Activated CD4-positive, alpha-beta T cell treated with anti-CD3 and anti-CD28 coated beads for 1 hour (primary cell): Measurements from ENCODE around the gene NFIX.
A peak's percentile ranks its signal among the peaks of the same experiment; 100 is the strongest.

Source experiments
- DNase-seq: peaks from one replicate; pipeline ENCODE4 v3.0.0-alpha.2; 2020

The NFIX gene

DNA sequence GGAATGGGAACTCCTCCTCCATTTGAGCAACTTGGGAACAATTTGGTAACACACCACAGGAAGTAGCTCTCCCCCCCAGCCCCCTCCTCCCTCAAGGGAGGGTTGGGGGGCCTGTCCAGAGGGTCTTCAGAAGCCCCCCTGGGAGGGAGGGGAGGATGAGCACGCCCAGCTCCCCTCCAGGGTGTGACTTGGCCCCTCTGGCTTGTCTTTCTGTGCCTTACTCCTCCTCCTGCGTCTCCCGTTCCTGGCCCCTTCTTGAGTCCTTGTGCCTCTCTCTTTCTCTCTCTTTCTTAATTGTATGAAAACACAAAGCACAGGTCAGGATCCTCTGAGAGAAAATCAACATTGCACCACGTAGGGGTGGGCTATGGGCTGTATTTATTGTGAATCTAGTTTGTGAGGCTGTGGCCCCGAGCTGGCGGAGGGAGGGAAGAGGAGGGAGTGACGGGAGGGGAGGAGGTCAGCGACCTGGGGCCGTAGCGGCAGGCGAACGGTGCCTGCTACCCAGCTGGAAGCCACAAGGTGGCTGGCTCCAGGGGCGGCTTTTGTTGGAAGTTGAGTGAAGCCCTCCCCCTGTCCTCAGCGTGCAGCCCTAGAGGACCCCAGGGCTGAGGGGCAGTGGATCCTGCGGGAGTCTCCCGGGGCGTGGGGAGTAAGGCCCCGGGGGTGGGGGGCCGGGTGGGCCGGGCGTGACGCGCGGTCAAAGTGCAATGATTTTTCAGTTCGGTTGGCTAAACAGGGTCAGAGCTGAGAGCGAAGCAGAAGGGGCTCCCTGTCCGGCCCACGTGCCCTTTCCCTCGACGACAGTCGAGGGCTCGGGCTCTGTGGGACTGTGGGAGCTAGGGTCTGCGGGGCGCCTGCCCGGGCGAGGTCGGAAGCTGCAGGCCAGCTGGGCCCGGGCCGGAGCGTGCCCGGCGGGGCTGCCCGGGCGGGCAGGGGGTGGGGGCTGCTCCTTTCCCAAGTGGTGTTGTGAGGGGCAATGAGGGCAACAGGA is 101.0 kb downstream of the NFIX start:
- no peak for DNase-seq

DNA sequence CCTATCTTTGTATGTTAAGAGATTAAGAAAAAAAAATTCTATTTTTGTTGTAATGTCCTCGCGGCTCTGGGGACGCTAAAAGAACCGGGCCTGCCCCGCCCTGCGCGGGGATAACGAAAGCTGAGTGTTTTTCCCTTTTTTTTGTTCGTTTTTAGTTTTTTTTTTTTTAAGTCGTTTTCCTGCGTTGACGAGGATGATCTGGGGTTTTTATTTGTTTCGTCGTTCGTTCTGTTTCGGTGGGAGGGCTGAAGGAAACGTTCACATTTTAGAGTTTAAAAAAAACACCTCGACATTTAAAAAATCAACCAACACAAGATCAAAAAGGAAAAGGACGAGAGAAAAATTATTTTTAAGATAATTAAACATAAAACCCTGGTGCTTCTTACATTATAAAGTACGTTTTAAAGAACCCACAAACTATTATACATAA is 101.8 kb downstream of the NFIX start:
- DNase-seq, result no peak

DNA sequence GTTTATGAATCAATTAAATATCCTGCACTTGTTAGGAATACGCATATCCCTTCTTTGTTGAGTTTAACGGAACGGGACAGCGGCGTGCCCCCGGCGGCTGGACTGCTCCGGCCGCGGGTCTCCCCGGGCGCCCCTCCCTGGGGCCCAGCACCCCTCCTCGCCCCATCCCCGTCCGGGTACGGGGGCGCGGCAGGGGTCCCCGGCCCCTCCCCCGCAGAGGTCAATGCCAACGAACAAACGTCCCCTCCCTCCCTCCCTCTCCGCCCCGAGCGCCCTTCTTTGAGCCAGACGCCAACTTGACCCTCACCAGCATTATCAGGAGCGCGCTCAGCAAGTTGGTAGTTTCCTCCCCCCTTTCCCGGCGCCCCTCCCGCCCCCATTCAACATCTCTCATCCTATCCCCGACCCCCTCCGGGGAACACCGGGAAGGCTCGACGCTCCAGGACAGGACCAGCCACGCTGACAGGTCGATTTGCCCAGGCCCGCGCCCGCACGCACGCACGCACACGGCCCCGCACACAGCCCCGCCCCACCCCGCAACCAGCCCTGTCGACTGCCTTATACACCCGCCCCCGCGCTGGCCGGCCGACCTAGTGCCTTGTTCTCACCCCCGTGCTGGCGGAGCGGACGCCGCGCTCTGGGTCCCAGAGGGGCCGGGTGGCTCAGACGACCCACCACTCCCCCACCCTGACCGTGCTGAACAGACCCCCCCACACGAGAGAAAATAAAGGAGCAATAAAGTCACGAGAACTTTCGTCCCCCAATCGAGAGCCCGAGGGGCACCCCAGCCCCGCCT is 102.4 kb downstream of the NFIX start:
- DNase-seq, result no peak

DNA sequence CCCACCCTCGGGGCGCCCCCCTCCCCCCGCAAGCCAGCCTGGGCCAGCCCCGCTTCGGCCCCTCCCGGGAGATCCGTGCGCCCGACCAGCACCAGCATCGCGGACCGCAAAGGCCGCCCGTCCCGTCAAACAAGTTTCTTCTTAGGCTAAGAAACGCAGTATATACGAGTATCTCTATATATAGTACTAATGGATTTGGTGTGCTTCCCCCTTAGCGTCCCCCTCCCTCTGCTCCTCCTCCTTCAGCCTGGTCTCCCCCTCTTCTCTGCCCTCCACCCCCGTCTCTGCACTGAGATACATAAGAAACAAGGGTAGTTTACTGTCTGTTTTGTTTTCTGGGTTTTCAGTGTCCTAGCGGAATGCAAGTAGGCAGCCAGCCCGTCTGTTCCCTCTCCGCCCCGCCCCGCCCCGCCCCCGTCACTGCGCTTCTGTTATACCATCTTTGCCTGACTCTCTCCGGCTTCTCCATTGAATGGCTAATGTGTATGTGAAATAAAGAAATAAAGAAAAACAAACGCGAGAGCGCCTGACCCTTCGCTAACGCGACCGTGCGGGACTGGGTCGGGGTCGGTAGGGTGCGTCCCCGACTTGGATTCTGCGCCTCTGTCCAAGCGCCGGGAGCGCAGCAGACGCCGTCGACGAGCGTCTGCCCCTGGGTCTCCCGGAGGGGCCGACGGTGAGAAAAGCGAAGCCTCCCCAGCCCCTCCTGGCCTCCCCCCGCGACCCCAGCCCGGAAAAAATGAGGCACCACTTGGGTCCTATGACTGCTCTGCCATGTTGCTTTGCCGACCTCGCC is 103.2 kb downstream of the NFIX start:
- no peak for DNase-seq

DNA sequence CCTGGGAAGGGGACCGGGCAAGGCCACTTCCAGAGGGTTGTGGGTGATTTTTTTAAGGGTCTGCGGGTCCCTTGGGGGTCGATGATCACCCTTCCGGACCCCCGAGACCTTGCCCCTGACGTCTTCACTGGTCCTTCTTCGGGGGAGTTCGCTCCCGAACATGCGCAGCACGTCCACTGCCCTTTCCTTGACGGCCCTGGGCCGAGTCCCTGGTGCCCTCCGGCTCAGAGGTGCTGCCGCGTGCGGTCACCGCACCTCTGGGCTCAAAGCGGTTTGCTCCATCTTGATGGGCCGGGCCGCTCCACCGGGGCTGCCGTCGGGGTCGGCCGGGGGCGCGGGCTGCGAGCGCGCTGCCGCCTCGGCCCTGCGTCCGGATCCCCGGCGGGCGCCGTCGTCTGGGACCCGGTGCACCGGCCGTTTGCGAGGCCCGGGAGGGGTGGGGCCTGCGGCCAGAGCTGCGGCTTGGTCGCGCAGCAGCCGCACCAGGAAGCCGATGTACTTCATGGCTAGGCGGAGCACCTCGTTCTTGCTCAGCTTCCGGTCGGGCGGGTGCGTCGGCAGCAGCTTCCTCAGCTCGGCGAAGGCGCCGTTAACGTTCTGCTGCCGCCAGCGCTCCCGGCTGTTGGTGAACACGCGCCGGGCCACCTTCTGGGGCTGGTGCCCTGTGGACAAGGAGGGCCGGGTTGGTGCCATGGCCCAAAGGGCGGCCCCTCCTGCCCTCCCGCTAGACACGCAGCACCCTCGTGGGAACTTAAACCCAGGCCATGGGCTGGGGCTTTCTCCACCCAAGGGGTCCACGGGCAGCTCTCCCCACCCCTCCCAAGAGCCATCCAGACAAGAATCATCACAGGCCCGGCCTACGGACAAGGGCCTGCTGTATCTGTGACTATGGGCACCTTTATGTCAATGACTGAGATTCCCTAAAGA is 104.1 kb downstream of the NFIX start:
- DNase-seq, result peak; percentile 66

DNA sequence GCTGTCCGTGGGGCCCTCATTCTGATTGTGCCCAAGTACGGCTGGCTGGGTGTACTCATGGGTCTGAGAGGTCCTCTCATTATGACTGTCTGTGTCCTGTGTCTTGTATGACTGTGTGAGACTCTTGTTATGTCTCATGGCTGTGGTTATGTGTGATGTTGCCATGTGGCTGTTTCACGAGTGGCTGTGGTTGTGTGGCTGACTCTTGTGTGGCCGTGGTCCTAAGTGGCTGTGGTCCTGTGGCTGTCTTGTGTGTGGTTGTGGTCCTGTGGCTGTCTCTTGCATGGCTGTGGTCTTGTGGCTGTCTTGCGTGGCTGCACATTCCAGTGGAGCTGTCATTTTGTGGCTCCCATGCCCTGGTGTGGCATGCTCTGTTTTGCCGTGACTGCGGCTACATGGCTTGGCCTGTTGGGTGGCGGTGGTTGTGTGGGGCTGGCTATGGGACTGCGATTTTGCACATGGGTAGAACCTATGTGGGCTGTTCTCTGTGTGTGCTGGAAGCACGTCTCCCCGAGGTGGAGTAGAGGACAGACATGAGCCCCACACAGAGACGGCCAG is 104.8 kb downstream of the NFIX start:
- DNase-seq, result peak; percentile 35

DNA sequence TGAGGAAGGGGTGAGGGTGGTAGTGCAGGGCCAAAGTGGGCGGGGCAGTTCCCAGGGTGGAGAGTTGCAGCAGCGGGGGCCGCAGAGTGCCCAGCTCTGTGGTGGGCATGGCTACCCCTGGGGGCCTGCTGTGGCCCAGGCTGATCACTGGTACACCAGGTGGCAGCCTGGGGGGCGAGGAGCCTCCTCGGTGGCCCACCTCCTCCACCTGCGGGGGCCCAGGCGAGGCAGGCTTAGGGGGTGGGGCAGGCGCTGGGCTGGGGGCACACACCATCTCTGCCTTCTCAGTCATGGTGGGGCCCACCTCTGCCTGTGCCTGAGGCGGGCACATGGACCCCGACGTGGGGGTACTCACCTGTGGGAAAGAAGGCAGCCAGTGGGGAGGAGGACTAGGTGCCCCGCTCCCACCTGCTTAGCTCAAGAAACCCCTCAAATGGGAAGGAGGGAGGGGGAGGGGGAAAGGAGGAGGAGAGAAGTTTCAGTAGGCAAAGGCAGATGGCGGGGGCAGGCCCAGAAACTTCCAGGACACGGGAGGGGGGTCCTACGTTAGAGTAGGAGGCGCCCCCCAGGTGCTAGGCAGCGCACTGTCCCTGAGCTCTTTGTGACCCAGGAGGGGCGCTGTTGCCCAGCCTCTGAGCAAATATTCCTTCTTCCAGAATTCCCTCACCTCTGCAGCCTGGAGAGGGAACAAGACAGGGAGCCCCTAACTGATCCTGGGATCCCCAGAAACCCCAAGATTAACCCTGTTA is 105.7 kb downstream of the NFIX start:
- no peak for DNase-seq

DNA sequence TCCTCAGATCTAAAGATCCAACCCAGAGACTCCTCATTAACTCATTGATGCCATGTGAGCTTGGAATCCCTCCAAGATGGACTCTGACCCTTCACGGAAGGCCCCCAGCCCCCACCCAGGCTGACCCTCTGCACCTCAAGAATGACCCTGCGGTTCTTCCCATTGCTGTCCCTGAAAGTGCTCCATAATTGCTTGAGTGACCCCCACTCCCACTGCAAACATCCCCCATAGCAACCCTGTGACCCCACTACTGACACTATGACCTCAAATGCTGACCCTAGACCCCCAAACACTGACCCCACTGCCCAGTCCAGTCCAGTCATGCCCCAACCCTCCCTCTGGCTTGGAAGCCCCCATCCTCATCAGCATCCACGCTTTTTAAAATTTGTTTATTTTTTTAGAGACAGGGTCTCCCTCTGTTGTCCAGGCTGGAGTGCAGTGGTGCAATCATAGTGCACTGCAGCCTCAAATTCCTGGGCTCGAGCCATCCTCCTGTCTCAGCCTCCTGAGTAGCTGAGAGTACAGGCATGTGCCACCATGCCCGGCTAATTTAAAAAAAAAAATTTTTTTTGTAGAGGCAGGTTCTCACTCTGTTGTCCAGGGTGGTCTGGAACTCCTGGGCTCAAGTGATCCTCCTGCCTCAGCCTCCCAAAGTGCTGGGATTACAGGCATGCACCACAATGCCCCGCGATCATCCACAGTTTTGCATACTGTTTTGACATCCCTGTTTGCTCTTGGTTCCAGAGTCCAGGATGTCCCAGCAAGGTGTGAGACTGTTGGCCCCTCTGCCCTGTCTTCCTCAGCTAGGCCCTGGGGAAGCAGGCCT is 106.5 kb downstream of the NFIX start:
- no peak for DNase-seq

DNA sequence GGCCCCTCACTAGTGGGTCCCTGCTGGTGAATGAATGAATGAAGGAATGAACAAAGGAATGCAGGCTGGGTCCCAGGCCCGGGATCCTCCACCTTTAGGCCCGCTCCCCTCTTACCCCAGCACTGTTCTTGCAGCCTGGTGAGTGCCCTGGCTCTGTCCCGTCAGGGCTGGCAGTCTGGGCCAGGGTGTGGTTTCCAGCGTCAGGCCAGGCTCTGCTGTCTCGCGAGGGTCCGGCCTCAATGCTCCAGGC is 107.1 kb downstream of the NFIX start:
- no peak for DNase-seq

DNA sequence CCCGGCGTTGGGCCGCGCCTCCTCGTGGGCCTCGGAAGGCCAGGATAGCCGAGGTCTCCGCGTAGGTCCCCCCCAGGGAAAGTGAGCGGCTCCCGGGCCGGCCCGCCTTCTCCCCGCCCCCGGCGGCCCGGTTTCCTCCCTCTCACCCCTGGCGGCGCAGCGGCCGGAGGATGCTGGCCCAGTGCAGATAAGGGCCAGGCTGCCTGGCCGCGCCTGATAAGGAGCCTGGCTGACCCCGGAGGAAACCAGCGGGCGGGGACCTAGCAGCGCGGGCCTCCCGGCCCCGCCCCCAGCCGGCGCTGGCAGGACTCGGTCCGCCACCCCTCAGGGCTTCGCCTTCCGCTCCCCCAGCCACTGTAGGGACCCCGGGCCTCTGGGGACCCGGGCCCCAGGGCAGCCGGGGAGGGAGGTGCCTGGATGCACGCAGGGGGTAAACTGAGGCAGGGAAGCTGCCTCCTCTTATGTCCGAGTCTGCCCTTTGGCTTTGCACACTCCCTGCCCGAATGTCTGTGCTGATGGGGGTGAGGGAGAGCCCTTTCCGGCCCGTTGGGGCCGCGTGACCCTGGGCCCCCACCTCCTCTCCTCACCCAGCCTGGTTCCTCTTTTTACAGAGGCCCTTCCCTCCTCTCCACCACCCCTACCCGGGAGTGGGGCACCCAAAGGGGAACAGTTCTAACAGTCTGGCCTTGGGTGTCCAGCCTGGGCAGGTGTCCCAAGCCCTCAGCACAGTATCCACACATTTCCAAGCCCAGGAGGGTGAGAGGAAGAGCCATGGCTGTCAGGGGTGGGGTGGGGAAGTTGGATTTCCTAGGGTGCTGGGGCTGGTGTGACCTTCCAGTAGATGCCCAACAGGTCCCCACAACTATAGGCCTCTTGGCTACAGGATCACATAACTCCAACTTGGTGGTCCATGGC is 107.6 kb downstream of the NFIX start, which contains the start of gene LYL1:
TSS of gene LYL1 (minus strand) at position 193 of the 915 bp plus-strand sequence. CDS start 1,687 bp downstream, outside the sequence.
- DNase-seq, result no peak

DNA sequence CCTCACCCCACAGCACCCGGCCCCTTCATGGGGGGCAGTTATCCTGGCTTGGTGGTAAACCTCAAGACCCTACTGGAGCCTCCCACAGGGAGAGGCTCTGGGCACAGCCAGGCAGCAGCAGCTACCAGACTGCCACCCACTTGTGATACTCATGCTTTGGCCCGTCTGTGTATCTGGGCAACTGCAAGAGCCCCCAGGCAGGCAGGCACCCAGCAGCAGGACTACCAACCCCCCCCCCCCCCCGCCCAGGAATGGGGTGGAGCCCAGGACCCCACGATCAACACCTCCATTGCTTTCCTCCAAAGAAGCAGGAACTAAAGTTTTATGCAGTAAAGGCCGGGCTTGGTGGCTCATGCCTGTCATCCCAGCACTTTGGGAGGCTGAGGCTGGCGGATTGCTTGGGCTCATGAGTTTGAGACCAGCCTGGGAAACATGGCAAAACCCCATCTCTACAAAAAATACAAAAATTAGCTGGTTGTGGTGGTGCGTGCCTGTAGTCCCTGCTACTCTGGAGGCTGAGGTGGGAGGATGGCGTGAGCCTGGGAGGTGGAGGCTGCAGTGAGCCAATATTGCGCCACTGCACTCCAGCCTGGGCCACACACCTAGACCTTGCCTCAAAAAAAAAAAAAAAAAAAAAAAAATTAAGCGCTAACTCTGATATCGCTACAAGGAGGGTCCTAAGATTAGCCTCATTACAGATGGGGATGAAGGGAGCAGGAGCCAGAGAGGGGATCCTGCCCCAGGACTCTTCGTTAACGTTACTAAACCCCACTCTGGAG is 108.5 kb downstream of the NFIX start:
- no peak for DNase-seq

DNA sequence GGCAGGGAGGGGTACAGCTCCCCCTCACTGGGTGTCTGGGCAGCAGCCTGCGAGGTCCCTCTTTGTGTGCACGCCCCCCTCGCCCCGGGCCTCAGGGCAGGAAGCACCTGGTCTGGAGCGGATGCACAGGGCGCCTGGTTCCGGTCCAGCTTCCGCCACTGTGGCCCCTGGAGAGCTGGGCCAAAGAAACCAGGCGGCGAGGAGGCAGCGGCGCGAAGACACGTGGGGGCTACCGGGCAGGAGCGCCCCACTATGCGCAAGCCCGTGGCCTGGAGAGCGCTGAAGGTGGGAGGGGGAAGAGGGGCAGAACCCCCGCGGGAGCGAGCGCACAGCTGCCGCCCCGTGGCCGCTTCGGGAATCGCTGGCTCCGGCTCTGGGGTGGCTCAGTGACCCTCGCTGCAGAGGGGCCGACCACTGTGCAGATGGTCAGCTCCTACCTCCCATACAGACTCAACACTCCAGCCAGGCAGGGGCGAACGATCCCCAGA is 109.1 kb downstream of the NFIX start:
- peak; percentile 47 for DNase-seq

DNA sequence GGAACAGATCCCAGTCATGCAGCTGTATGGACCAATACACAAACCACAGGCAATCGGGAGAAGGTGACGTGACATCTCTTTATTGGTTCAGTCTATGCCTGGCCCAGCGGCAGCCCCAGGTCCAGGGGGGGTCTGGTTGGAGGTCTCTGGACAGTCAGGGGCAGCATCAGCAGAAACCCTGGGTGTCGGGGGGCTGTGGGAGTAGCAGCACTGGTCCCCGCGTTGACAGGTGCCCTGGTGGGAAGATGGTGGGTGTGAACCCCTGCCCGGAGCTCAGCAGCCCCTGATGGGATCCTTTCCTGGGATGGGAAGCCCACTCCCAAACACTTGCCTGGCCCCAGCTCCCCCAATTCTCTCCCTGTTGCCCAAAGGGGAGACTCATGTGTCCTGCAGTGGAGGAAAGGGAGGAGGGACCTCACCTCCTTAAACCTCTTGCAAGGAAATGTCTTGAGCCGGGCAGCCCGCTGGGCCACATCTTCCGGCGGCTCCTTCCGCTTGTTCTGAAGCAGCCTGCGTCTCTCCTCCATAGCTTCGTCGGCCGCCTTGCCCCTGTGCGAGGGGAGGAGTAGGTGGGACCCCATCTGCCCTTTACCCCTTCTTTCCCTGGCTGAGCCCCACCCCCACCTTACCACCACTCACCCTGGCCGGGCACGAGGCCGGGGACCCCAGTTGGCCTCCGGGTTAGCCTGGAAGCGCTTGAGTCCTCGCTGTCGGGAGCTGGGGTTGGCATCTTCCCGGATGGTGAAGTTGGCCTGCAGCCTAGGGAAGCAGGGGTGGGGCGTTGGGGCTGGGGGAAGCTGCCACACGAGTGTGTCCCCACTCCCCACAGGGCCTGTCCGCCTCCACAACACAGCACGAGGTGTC is 109.8 kb downstream of the NFIX start:
- no peak for DNase-seq

DNA sequence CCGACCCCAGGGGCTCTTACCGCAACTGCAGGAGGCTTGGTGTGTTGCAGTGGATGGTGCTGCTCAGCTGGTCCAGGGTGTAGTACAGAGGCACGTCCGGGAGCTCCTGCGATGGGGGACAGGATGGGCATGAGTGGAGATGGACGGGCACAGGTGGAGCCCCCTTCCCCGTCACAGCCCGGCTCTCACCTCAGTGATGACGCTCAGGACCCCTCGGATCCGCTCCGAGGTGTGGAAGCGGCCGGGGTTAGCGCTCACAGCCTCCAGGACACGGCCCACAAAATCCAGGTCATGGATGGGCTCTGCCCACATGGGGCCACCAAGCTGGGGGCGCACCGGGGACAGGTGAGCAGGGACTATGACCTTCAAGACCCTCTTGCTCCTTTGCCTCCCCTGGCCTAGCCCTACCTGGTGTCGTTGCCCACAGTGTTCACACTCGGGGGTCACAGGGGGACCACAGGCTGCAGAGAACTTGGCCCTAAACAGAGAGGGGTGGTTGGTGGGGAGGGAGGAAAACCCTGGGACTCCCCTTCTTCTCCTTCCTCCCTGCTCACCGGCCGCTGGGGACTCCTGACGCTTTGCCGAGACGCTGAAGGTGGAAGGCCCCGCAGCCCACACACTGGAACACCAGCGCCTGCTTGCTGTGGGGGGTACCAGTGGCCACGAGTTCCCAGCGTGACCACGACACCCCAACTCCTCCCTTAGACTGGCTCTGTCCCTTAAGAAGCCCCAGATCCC is 114.3 kb downstream of the NFIX start:
- DNase-seq, result no peak

DNA sequence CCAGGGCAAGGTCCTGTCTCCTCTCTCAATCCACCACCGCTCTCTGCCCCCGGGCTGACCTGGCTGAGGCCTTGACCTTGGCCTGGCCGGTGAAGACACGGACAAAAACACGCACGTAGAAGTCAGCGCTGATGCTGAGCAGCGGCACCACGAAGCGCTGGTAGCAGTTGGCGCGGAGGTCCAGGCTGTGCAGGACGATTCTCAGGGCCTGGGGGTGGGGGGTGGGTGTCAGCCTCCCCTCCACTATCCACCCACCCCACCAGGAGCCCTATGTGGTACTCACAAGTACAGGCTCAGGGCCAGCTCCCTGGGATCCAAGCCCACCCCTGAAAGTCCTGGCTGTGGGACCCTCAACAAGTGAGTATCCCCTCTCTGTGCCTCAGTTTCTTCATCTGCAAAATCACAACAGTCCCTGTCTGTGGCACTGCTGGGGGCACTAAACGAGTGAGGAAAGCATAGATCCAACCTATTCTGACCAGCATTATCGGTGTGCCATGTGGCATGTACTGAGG is 114.9 kb downstream of the NFIX start:
- DNase-seq, result no peak

DNA sequence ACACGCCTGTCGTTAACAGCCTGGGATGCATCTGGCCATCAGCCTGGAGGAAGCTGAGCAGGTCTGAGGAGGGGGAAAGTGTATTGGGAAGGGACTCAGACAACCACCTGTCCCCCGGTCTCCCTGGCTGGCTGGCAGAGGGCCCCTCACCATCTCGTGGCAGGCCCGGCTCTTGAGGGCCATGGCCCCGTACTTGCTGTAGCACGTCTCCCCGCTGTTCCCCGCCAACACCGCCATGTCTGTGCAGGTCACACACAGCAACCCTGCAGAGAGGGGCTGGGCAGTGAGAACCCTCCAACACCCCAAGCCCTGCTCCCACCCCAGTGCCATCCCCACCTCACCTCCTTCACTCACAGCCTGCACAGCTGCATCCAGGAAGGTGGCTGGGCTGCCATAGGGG is 117.3 kb downstream of the NFIX start:
- no peak for DNase-seq
